Measurements from ENCODE around the gene CD7. TPM values are rescaled to one million over a fixed set of nuclear protein-coding genes. Genes with fewer than 3 reads are reported as not detected.

CD7 gene
- polyA plus RNA-seq, 1 of the 3 experiments (the other 2 are of a cell fraction), result 0.07 TPM

DNA sequence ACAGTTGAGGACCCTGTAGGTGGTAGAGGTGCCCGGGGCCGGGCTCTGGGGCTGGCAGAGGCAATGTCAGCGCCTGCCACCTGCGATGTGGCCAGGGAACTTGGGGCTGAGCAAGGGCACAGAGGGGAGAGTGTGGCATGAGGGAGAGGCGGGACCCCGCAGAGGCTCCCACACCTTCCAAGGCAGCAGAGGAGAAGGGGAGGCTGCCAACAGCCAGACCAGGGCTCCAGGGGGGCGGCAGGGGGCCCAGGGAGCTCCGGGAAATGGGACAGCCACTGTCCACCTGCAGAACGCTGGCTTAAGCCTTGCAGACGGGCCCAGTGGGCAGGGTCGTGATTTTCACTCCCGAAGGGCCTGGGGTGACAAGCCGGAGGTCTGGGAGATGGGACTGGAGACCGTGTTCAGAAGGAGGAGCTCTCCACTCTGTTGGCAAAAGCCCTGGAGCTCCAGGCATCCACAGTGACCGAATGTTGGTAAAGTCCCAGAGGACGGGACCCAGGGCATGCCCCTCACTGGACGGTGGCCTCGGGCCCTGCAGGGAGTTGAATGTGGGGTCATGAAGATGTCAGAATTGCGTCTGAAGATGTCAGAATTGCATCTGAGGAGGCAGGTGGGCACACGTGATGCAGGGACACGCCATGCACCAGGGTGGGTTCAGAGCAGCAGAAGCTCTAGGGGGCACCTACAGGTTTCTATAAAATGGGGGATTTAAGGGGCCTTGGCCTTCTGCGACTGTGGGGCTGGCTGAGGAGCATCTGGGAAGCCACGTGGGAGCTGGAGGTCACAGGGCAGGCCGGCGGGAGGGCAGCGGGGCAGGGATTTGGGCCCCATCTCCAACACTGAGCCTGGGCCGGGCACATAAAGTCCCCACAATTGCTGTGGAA lies 18.6 kb downstream of the CD7 start:
- Histone ChIP-seq H4K20me1 (ENCODE audit: insufficient read depth) (no peaks in the 10 kb centered on the region), H3K4me1 (ENCODE audit: control insufficient read depth in 1 of 2, insufficient read depth in 2 of 2, low read depth in 1 of 2, low read length in 1 of 2) (peaks cover 25 to 34% of the 10 kb centered on the region in 2 experiments; a peak in 3 of 4 replicates), H3K36me3 (replicated peaks in 1 of 2; ENCODE audit: control insufficient read depth in 1 of 2, insufficient read depth in 2 of 2, low read length in 1 of 2) (no peaks in the 10 kb centered on the region), H3K9ac (peak overlapping the region; percentile 67), H3K27ac (ENCODE audit: low read depth in 2 of 2, low read length in 1 of 2) (peak overlapping the region; percentile 77 to 84), H3K27me3 (ENCODE audit: insufficient read depth) (no peaks in the 10 kb centered on the region), H3K4me3 (ENCODE audit: low read depth in 2 of 2, low read length in 1 of 2) (peak overlapping the region; percentile 40 to 52; a peak in 2 of 4 replicates), H3K79me2 (ENCODE audit: insufficient read depth) (no peaks in the 10 kb centered on the region; the same call in 1 of the 2 replicates), H3K9me2 (no peaks in the 10 kb centered on the region), H2AFZ (ENCODE audit: low read depth) (peak overlapping the region; percentile 91), H3F3A (replicated peaks; ENCODE audit: insufficient read depth) (peaks cover 27% of the 10 kb centered on the region), H3K4me2 (peak overlapping the region; percentile 82), H3K9me3 (no peaks in the 10 kb centered on the region)
- ChIA-PET POLR2A (interaction anchor here (0.5 to 1.4 kb wide), 4 partner anchors 16 to 46 kb away, joined by 3 to 10 read pairs (median 4); no protein-coding TSS in a partner anchor), CTCF (interaction anchor here (0.6 to 15.1 kb wide), 14 partner anchors 12 to 118 kb away, joined by 3 to 184 read pairs (median 10); partner anchors contain the start of genes CD7, HEXD, OGFOD3 and SECTM1)
- TF ChIP-seq GABPA (IDR thresholded peaks at IDR 0.05; ENCODE audit: low read depth) (no peak), FOSL2 (IDR thresholded peaks at IDR 0.05; ENCODE audit: borderline replicate concordance, low read depth) (no peak), ELF1 (IDR thresholded peaks at IDR 0.05) (no peak), SIN3A (IDR thresholded peaks at IDR 0.05; ENCODE audit: borderline replicate concordance, low read depth, low read length) (no peak), CHD2 (IDR thresholded peaks at IDR 0.05; ENCODE audit: low read length, partially characterized antibody) (no peak)
- TF ChIP-seq, protein P1, sequence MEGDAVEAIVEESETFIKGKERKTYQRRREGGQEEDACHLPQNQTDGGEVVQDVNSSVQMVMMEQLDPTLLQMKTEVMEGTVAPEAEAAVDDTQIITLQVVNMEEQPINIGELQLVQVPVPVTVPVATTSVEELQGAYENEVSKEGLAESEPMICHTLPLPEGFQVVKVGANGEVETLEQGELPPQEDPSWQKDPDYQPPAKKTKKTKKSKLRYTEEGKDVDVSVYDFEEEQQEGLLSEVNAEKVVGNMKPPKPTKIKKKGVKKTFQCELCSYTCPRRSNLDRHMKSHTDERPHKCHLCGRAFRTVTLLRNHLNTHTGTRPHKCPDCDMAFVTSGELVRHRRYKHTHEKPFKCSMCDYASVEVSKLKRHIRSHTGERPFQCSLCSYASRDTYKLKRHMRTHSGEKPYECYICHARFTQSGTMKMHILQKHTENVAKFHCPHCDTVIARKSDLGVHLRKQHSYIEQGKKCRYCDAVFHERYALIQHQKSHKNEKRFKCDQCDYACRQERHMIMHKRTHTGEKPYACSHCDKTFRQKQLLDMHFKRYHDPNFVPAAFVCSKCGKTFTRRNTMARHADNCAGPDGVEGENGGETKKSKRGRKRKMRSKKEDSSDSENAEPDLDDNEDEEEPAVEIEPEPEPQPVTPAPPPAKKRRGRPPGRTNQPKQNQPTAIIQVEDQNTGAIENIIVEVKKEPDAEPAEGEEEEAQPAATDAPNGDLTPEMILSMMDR (IDR thresholded peaks at IDR 0.05), result no peak
- TF ChIP-seq, protein P2, sequence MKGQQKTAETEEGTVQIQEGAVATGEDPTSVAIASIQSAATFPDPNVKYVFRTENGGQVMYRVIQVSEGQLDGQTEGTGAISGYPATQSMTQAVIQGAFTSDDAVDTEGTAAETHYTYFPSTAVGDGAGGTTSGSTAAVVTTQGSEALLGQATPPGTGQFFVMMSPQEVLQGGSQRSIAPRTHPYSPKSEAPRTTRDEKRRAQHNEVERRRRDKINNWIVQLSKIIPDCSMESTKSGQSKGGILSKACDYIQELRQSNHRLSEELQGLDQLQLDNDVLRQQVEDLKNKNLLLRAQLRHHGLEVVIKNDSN (IDR thresholded peaks at IDR 0.05; ENCODE audit: borderline replicate concordance, low read depth), result no peak
- TF ChIP-seq, protein P3, sequence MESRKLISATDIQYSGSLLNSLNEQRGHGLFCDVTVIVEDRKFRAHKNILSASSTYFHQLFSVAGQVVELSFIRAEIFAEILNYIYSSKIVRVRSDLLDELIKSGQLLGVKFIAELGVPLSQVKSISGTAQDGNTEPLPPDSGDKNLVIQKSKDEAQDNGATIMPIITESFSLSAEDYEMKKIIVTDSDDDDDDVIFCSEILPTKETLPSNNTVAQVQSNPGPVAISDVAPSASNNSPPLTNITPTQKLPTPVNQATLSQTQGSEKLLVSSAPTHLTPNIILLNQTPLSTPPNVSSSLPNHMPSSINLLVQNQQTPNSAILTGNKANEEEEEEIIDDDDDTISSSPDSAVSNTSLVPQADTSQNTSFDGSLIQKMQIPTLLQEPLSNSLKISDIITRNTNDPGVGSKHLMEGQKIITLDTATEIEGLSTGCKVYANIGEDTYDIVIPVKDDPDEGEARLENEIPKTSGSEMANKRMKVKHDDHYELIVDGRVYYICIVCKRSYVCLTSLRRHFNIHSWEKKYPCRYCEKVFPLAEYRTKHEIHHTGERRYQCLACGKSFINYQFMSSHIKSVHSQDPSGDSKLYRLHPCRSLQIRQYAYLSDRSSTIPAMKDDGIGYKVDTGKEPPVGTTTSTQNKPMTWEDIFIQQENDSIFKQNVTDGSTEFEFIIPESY (IDR thresholded peaks at IDR 0.05; ENCODE audit: borderline replicate concordance, low read depth), result no peak
- 87% methylated on average over 24 of the region's 27 CpGs for WGBS (ENCODE audit: low lambda C conversion rate)
- DNase-seq, result peak; percentile 38

All from SK-N-SH (cell line).